Non-pigmented ciliary epithelial cell (primary cell): Measurements from ENCODE around the gene PCP4L1.
"Not testable (repeated sequence)": the region's sequence is repeated elsewhere in the genome, so short reads cannot be mapped to it uniquely, and the experiment has no call there.

ENCODE experiments used
- DNase-seq: peaks from one replicate; pipeline ENCODE4 v3.0.0-alpha.2; 2010; ENCODE audit warnings: low read depth

PCP4L1 gene

GRCh38 chr1:161258439-161259344 lies at the start of gene PCP4L1:
Gene PCP4L1 (plus strand): TSS chr1:161258745. CDS start chr1:161258975, 230 bp downstream.
- peak; percentile 6 for DNase-seq

DNA sequence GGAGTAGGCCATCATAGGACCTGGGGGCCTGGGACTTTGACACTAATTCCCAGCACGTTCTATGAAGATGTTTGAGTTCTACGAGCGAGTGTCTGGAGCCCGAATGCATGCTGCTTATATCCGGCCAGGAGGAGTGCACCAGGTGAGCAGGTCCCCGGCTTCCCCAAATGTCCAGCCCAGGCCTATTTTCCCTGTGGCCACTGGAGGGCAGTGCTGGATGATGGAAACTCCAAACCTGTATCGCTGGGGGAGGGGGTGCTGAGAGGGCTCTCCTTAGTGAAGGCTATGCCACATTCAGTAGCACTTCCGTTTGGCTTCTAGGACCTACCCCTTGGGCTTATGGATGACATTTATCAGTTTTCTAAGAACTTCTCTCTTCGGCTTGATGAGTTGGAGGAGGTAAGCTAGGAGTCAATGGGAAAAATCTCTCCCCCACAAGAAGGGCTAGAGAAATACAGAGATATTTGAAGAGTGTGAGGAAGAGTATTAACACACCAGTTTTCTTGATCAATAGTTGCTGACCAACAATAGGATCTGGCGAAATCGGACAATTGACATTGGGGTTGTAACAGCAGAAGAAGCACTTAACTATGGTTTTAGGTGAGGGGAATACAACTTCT lies 48.6 kb upstream of the PCP4L1 start:
- DNase-seq, result no peak

- no peak for DNase-seq
Measured at GRCh38 chr1:161214369-161214768, 44.2 kb upstream of the PCP4L1 start.

DNA sequence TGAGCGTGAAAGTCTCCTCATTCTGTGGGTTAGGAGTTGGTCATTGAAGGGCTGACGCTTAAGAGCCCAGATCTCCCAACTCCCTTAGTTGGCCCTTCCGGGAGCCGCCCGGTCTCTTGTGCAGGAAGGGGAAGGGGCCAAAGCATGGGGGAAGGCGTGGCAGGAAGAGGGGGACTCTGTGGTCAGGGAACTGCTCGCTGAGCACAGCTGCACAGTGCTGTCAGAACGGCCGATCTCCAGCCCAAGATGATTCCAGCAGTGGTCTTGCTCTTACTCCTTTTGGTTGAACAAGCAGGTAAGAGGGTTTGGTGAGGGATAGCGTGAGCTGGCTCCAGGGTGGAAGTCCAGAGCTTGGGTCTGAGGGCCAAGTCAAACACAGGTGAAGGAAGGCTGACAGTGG lies 43.5 kb upstream of the PCP4L1 start, which contains the start of gene FCER1G:
FCER1G (plus strand) TSS at position 220 of the 400 bp plus-strand sequence; CDS start at position 247, 27 bp downstream.
- no peak for DNase-seq

- peak; percentile 51 for DNase-seq
Measured at GRCh38 chr1:161216945-161217712, 41.4 kb upstream of the PCP4L1 start.

DNA sequence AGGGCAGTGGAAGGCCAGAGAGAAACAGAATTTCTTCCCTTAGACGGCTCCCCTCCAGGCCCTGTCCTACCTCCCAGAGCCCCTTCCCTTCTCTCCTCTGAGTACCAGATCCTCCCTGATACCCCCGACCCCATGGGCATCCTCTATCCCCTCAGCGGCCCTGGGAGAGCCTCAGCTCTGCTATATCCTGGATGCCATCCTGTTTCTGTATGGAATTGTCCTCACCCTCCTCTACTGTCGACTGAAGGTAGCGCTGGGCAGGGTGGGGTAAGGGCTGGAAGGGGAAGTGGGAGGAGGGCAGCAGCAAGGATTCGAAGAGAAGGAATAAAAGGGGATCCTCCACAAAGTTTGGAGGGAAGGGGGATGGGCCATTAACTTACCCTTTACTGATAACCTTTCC lies 40.7 kb upstream of the PCP4L1 start:
- no peak for DNase-seq

DNA sequence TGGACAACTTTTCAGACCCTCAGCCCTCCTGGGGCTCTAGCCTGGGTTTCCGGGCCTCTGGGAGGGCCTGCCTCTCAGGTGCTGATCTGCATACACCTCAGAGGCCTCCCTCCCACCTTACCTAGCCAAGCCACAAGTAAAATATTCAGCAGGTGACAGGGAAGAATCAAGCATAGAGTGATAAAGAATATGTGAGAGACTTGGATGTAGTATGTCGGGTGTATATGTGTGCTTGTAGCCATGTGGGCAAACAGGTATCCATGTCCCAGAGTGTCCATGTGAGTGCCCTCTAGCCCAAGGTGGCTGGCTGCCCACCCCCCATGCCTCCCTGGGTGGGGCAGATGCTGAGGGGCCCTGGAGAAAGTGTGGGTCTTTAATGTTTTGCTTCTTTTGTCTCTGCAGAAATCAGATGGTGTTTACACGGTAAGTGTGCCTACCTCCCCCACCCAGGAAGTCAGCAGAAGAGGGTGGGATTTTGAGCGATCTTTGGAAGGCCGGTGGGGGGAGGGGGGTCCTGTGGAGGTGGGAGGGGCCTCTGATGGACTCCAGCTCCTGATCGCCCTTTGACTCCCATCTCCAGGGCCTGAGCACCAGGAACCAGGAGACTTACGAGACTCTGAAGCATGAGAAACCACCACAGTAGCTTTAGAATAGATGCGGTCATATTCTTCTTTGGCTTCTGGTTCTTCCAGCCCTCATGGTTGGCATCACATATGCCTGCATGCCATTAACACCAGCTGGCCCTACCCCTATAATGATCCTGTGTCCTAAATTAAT lies 40.1 kb upstream of the PCP4L1 start:
- no peak for DNase-seq

DNA sequence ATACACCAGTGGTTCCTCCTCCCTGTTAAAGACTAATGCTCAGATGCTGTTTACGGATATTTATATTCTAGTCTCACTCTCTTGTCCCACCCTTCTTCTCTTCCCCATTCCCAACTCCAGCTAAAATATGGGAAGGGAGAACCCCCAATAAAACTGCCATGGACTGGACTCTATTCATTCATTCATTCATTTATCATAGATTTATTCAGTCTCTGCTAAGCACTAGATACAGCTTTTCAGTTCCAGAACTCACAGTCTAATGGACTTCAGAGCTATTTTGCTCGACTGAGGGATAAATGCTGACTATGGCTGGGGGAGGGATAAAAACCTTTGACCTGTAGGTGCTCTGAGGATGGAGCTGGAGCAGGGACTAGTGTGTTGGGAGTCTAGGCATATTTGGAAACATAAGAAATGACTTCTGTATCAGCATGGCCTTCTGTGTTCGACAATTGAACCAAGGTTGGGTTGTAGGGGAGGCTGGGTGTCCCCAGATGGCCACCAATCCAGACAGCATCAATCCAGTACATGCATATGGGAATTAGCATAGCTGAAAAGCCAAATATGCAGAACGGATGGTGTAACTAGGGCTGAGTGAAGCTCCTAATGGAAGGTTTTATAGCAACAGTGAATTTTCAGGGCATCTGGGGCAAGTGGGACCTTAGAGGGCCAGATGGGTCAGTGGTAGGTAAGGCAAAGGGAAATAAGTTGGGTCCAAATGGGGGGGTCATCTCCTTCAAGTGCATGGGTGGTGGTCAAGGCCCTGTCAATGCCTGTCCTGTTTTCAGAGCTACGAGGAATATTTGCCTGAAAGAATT lies 39.3 kb upstream of the PCP4L1 start:
- no peak for DNase-seq

DNA sequence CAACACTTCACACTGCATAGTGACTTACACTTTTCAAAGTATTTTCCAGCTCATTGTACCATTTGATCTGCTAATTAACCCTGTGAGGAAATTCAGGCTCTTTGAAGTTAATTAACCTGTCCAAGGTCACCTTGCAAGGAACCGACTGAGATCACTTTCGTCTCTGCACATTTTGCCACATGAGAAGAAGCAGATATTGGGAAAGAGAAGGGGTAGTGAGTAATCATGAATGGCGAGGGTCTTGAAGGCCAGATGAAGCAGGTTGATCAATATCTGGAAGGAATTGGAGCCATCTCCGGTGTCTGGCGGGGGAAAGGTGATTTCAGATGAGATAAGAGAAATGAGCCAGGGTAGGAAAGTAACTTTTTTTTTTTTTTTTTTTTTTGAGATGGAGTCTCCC lies 38.5 kb upstream of the PCP4L1 start:
- no peak for DNase-seq

DNA sequence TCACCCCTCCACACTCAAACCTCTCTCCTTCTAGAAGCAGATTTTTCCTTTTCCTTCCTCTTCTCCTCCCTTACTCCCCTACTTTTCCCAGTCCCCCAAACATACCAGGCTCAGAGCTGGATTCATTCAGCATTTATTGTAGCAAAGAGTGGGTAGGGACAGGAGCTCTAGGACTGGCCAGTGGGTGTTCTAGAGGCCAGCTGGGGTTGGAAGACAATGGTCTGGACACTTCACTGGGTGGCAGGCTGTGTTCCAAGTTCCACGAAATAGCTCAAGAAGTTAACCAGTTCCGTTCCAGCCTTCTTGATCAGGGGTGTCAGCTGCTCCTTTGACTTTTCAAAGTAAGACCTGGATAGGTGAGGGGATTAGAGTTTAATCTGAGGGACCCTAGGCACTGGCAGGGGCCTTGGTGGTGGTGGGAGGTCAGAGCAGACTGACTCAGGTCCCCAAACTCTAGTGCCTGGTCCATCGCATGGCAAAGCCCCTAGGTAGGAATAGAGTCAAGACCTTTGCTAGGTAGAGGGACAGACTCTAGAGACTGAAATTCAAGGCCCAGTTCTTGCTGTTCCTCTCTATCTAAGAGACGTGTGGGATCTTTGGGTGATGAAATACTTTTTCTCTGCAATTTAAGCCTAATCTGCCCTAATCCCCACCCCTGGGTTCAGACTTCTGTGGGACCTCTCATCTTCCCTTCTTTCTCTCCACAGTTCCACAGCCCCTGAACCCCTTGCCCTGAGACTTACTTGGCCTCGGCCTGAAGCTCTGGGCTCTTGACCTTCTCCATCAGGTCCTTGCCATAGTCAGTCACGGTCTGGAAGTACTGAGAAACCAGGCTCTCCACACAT lies 36.1 kb upstream of the PCP4L1 start:
- no peak for DNase-seq

DNA sequence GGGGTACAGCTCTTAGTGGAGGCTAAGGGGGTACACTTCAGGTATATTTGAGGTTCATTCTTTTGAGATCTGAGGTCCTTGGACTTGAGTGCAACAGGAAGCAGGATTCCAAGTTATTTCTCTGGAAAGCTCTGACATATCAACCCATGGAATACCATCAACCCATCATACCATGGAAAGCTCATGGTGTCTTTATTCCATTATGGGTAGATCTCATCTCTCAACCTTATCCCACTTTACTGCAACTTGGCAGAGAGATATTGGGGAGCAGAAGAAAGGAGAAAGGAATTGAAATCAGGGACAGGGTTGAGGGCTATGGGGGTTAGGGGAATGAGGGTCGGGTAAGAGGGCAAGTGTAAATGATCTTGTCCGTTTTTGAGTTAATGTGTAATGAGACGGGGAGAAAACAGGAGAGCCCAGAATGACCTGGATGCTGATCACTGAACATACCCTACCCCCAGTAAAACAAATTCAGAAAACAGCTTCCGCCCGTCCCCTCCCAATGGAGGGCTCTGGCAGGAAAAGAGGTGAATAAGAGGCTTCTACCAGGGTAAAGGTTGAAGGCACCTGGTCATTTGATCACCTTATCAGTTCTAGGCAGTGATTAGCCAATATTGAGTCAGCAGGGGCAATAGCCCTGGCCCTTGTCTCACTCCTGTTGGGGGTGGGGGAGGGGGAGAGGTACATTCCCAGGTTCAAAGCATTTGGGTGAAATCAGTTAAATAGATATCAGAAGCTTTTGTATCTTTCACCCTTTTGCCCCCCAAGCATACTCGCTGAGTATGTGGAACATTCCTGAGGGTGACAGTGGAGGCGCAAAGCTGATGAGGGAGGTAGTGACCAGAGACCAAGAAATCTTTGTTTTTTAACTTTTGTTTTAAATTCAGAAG lies 34.5 kb upstream of the PCP4L1 start:
- DNase-seq, result no peak

GRCh38 chr1:161224695-161225087 lies 33.9 kb upstream of the PCP4L1 start:
- not testable (repeated sequence) for DNase-seq

GRCh38 chr1:161225178-161225533 lies 33.4 kb upstream of the PCP4L1 start:
- no peak for DNase-seq

- peak; percentile 99 for DNase-seq
Measured at GRCh38 chr1:161225534-161226319, 32.8 kb upstream of the PCP4L1 start, which contains the start of gene TOMM40L. Gene TOMM40L (plus strand): TSS chr1:161226060. CDS start chr1:161226490, 430 bp downstream.

DNA sequence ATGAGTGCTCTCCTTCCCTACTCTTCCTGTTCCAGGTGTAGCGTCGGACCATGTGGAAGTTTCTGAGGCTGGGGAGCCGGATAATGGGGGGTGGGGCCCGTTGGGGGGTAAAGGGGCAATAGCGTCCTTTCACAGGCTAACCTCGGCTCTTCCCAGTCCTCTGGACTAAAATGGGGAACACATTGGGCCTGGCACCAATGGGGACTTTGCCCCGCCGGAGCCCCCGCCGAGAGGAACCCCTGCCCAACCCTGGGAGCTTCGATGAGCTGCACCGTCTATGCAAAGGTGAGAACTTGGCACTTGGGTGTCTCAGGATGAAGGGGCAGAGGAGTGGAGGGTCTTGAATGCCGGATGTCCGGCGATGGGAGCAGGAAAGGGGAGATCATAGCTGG lies 32.2 kb upstream of the PCP4L1 start:
- no peak for DNase-seq

- no peak for DNase-seq
Measured at GRCh38 chr1:161226759-161227158, 31.8 kb upstream of the PCP4L1 start.

GRCh38 chr1:161227196-161227871 lies 31.2 kb upstream of the PCP4L1 start:
- DNase-seq, result peak; percentile 5
